HG03066 (cell line): ENCODE results near the gene RGS10.

Experiments
- ATAC-seq: cut with Tn5 transposase; IDR thresholded peaks from one replicate; pipeline ENCODE4 v1.9.1; 2021; ENCODE audit warnings: low read depth; ENCODE audit not compliant: unreplicated experiment

Gene RGS10

GRCh38 chr10:119453313-119453712 is 89.2 kb downstream of the RGS10 start:
- no peak for ATAC-seq

GRCh38 chr10:119452396-119452795 is 90.1 kb downstream of the RGS10 start:
- ATAC-seq: no peak

GRCh38 chr10:119451300-119451896 is 91.1 kb downstream of the RGS10 start:
- no peak for ATAC-seq

GRCh38 chr10:119450606-119451299 is 91.8 kb downstream of the RGS10 start:
- ATAC-seq: no peak
